K562 (cell line): ENCODE measurements around the gene B3GALNT2. TPM values are rescaled to one million over a fixed set of nuclear protein-coding genes. Genes with fewer than 3 reads are reported as not detected.
A peak's percentile ranks its signal among the peaks of the same experiment; 100 is the strongest.

ENCODE experiments used
- ATAC-seq: fragments of 200-7000 bp; cut with Tn5 transposase; 3 replicates; pipeline ENCODE4 v1.9.1; 2020; ENCODE audit warnings: moderate library complexity
- BruUV-seq: library from RNA; stranded (reverse); fragments of 400-500 nt; replicated peaks from 2 replicates; lab custom pipeline; 2021; lab: Mats Ljungman, UMichigan
- CTCF ChIA-PET: fragments of 300-600 bp; formaldehyde crosslinking; extraction: SDS; loops from one replicate; lab custom pipeline; 2021; ENCODE audit warnings: low intra/inter-chr PET ratio; lab: Yijun Ruan, JAX
- POLR2A ChIA-PET: fragments of 300-600, 350-650 bp; sonication (Branson Sonifier 250); formaldehyde crosslinking; extraction: SDS; loops from one replicate; lab custom pipeline; 2021; ENCODE audit warnings: antibody characterized with exemption, inconsistent platforms; lab: Yijun Ruan, JAX
- DNase-seq, 4 experiments: peaks; one replicate each; pipeline versions ENCODE4 v3.0.0 to v3.0.0-alpha.2; 2011 to 2018; ENCODE audit warnings: low spot score in 3 of 4, mixed read lengths in 3 of 4; ENCODE audit errors: extremely low read depth in 1 of 4
- FAIRE-seq: peaks from 2 replicates; lab custom pipeline; 2011; peaks lifted over from hg19 to GRCh38; lab: Jason Lieb, UNC
- H2AFZ ChIP-seq: 2 replicates; pipeline ENCODE4 v1.6.0; 2011; ENCODE audit warnings: low read depth, low read length, control low read depth, inconsistent platforms
- H3K27ac ChIP-seq: fragments of 200-600 bp; 3 replicates; pipeline ENCODE4 v1.8.0; 2011; ENCODE audit warnings: low read depth, mild to moderate bottlenecking, control low read depth, inconsistent platforms, low read length, moderate library complexity, mixed read lengths; ENCODE audit errors: extremely low read depth
- H3K27me3 ChIP-seq, 2 experiments: fragments of 300-600 bp in 1 of 2; 2 replicates in 1 of 2; 3 replicates in 1 of 2; pipeline versions ENCODE4 v1.6.0 to v1.8.0; 2011; ENCODE audit warnings: inconsistent platforms in 2 of 2, low read length in 2 of 2, mild to moderate bottlenecking in 1 of 2, mixed read lengths in 1 of 2, moderate library complexity in 1 of 2; ENCODE audit not compliant: control insufficient read depth in 2 of 2, insufficient read depth in 2 of 2
- H3K36me3 ChIP-seq: fragments of 300-600 bp; 3 replicates; pipeline ENCODE4 v1.8.0; 2011; ENCODE audit warnings: mild to moderate bottlenecking, low read length, inconsistent platforms; ENCODE audit not compliant: control insufficient read depth, insufficient read depth
- H3K4me1 ChIP-seq, 2 experiments: fragments of 200-600 bp in 1 of 2; replicated peaks in 1 of 2; 2 replicates in 1 of 2; 3 replicates in 1 of 2; pipeline versions ENCODE4 v1.5.1 to v1.8.0; 2011; ENCODE audit warnings: inconsistent platforms in 2 of 2, low read length in 2 of 2, mild to moderate bottlenecking in 1 of 2, mixed read lengths in 1 of 2, moderate library complexity in 1 of 2; ENCODE audit not compliant: control insufficient read depth in 2 of 2, insufficient read depth in 2 of 2
- H3K4me2 ChIP-seq: 2 replicates; pipeline ENCODE4 v1.6.1; 2011; ENCODE audit warnings: low read length, control low read depth, inconsistent platforms, mixed read lengths; ENCODE audit not compliant: insufficient read depth
- H3K4me3 ChIP-seq: fragments of 200-600 bp; sonication (generic), shearing (Covaris generic); 2 replicates; pipeline ENCODE4 v1.5.1; 2016; ENCODE audit warnings: control low read depth, inconsistent platforms
- H3K79me2 ChIP-seq: fragments of 200-600 bp; 3 replicates; pipeline ENCODE4 v1.8.0; 2011; ENCODE audit warnings: low read length, inconsistent platforms; ENCODE audit not compliant: control insufficient read depth, insufficient read depth
- H3K9ac ChIP-seq, 2 experiments: 2 replicates each; pipeline versions ENCODE4 v1.6.0 to v1.6.1; 2011; ENCODE audit warnings: low read depth in 2 of 2, low read length in 2 of 2, control low read depth in 1 of 2, inconsistent platforms in 1 of 2, mild to moderate bottlenecking in 1 of 2, mixed read lengths in 1 of 2; ENCODE audit not compliant: insufficient read depth in 1 of 2
- H3K9me1 ChIP-seq: one replicate; pipeline ENCODE4 v1.6.0; 2011; ENCODE audit warnings: inconsistent platforms, mild to moderate bottlenecking, low read length, moderate library complexity; ENCODE audit not compliant: control insufficient read depth, insufficient read depth
- H3K9me3 ChIP-seq: replicated peaks from 2 replicates; pipeline ENCODE4 v1.5.1; 2011; ENCODE audit warnings: low read depth, low read length, inconsistent platforms; ENCODE audit not compliant: control insufficient read depth, insufficient read depth
- H4K20me1 ChIP-seq: replicated peaks from 2 replicates; pipeline ENCODE4 v1.6.1; 2011; ENCODE audit warnings: low read length, inconsistent platforms, mixed read lengths; ENCODE audit not compliant: control insufficient read depth, insufficient read depth
- ATF7 ChIP-seq: fragments of 450-650 bp; IDR thresholded peaks from 2 replicates; pipeline ENCODE4 v1.7.1; 2014; ENCODE audit warnings: mild to moderate bottlenecking, moderate library complexity
- BRF1 ChIP-seq: IDR thresholded peaks from 3 replicates; pipeline ENCODE4 v1.6.1; 2011; ENCODE audit warnings: borderline replicate concordance, mild to moderate bottlenecking; ENCODE audit not compliant: insufficient read length; ENCODE audit errors: extremely low read depth
- FOSL1 ChIP-seq: fragments of 200-800 bp; sonication (Bioruptor generic); conservative IDR thresholded peaks from 2 replicates; pipeline ENCODE4 v1.6.1; 2016; ENCODE audit warnings: missing genetic modification characterization, missing compliant biosample characterization
- GABPB1 ChIP-seq: sonication (generic); formaldehyde crosslinking; IDR thresholded peaks from 2 replicates; pipeline ENCODE4 v1.8.0; 2022; ENCODE audit warnings: mild to moderate bottlenecking, missing genetic modification reagents
- HNRNPL ChIP-seq: fragments of 200-400 bp; formaldehyde crosslinking; IDR thresholded peaks from 2 replicates; pipeline ENCODE4 v1.6.1; 2017; ENCODE audit warnings: low read depth, mild to moderate bottlenecking, low read length
- PTBP1 ChIP-seq: fragments of 200-400 bp; formaldehyde crosslinking; IDR thresholded peaks from 2 replicates; pipeline ENCODE4 v1.6.1; 2017; ENCODE audit warnings: low read depth, low read length
- SMARCA4 ChIP-seq: fragments of 450-650 bp; IDR thresholded peaks from 2 replicates; pipeline ENCODE4 v1.6.1; 2016
- SMARCE1 ChIP-seq: fragments of 450-650 bp; IDR thresholded peaks from 2 replicates; pipeline ENCODE4 v1.7.1; 2016; ENCODE audit warnings: mild to moderate bottlenecking
- ZBTB17 ChIP-seq: fragments of 450-650 bp; formaldehyde crosslinking; IDR thresholded peaks from 2 replicates; pipeline ENCODE4 v1.4.0; 2020; ENCODE audit warnings: mild to moderate bottlenecking
- WGBS: fragments of 100-300 bp; shearing (Covaris generic); methylation state at CpG from one replicate; pipeline ENCODE4 v1.1.6; 2016; ENCODE audit warnings: low coverage, mixed read lengths; ENCODE audit not compliant: insufficient coverage; ENCODE audit errors: missing lambda C conversion rate; 5-methylcytosine and 5-hydroxymethylcytosine counted together
- in situ Hi-C: fragments of 300-500 bp; cut with MboI; formaldehyde crosslinking; loops from 4 replicates; pipeline ENCODE4 v1.15.0; 2018; ENCODE audit warnings: inconsistent platforms, mixed read lengths
- intact Hi-C: fragments of 100-400 bp; cut with micrococcal nuclease; formaldehyde crosslinking; loops from 2 replicates; pipeline ENCODE4 v1.14.2; 2022
- polyA plus RNA-seq, 8 experiments: library from polyadenylated mRNA; depleted of rRNA in 4 of 8; stranded (reverse) in 5 of 8; unstranded in 3 of 8; fragments of >200 nt; fragmentation: Nextera tagmentation in 2 of 8; fragmentation: Illumina TruSeq in 1 of 8; extraction: Ambion mirVana in 2 of 8; extraction: Trizol in 1 of 8; gene quantifications; 2 replicates each; pipeline versions ENCODE4 v1.2.1 to v1.2.3, GENCODE V29; 2011 to 2014; ENCODE audit warnings: inconsistent platforms in 1 of 8, missing spikeins in 1 of 8
- total RNA-seq, 7 experiments: library from RNA; depleted of rRNA in 6 of 7; stranded (reverse); fragments of >200 nt in 6 of 7; fragmentation: Illumina TruSeq in 2 of 7; extraction: Trizol in 2 of 7; gene quantifications; 2 replicates each; pipeline versions ENCODE4 v1.2.1 to v1.2.3, GENCODE V29; 2011 to 2021; ENCODE audit warnings: low replicate concordance in 1 of 7

B3GALNT2 gene
- total and polyA plus RNA-seq, 9 of the 15 experiments (the other 6 are each of a cell fraction or from before 2014, with no cell fraction given), result 2.0 to 31.7 (median 22.9) TPM

GRCh38 chr1:235533476-235534168 is 29.4 kb upstream of the B3GALNT2 start (continued):
- TF ChIP-seq ZBTB17 (CRISPR knock-in tag), result no peak
- no peak for TF ChIP-seq SMARCA4
- no peak for TF ChIP-seq BRF1
- TF ChIP-seq HNRNPL, result no peak

GRCh38 chr1:235532360-235532759 is 28.1 kb upstream of the B3GALNT2 start:
- 0% methylated on average over 2 of the region's 2 CpGs for WGBS
- H3K4me2 ChIP-seq, result no peak overlapping the region
- H3K27ac ChIP-seq, result no peak overlapping the region

More at GRCh38 chr1:235532360-235532759, 28.1 kb upstream of the B3GALNT2 start:
- no peak for DNase-seq
- no peak for FAIRE-seq
- no peak overlapping the region for H3K9ac ChIP-seq
- H3K27me3 ChIP-seq, result peaks cover 18 to 39% of the 10 kb centered on the region in 2 experiments
- CTCF ChIA-PET, result no interaction called here
- TF ChIP-seq PTBP1 (no peak), SMARCE1 (no peak), GABPB1 (CRISPR knock-in tag) (no peak), ATF7 (no peak), FOSL1 (peak; percentile 64)
- TF ChIP-seq, all 486 proteins: peak for 1
- H3K9me1 ChIP-seq, result no peaks in the 10 kb centered on the region
- POLR2A ChIA-PET, result interaction anchor here (1.2 to 1.3 kb wide), 3 partner anchors 10 to 66 kb away, joined by 3 read pairs; no protein-coding TSS in a partner anchor
- ATAC-seq, result no peak
- H3K9me3 ChIP-seq, result no peaks in the 10 kb centered on the region
- no peak overlapping the region for H3K4me3 ChIP-seq
- intact Hi-C loops (no loop called here), in situ Hi-C loops (no loop called here)
- no peaks in the 10 kb centered on the region for H3K4me1 ChIP-seq
- no peak overlapping the region for H2AFZ ChIP-seq
- no TSS peak for BruUV-seq
- no peaks in the 10 kb centered on the region for H3K36me3 ChIP-seq
- H3K79me2 ChIP-seq, result no peaks in the 10 kb centered on the region
- H4K20me1 ChIP-seq, result no peaks in the 10 kb centered on the region
